HTERT RPE-1 (cell line): ENCODE results near the gene PIK3R1.
"Not testable (repeated sequence)": the region's sequence is repeated elsewhere in the genome, so short reads cannot be mapped to it uniquely, and the experiment has no call there.

Source experiments
- in situ Hi-C: fragments of 300-500 bp; cut with MboI; formaldehyde crosslinking; loops from 4 replicates; pipeline ENCODE4 v1.14.3; 2020; ENCODE audit warnings: low sequenced_read_pairs

PIK3R1 gene

DNA sequence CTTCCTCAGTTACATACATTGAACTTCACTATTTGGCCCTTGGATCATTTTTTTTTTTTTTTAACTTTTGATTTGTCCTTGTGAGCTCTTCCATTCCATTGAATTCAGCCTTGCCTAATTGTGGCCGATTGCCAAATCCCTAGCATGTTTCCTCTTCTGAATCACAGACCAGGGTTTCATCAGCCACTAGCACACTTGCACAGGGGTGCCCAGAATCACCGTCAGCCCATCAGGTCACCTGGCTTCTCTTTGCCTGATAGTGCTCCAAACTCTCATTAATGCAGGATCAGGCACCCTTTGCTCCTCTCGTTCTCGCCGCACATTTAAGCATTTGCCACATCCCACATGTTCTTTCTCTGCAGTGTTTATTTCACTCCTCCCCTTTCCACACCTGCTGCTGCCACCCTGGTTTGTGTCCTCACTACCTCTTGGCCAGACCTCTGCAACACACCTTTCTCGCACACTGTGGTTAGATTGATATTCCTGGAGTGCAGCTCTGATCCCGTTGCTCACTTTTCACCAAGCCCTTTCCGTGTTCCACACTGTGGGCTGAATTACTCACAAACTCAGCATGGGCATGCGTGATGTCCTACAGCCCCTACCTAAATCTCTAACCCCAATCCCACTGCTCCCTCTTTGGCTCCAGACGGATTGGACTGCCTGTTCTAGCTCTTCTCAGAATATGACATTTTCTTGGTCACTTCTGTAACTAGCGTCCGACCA is 9.8 kb downstream of the PIK3R1 start:
- in situ Hi-C loops = no loop called here

DNA sequence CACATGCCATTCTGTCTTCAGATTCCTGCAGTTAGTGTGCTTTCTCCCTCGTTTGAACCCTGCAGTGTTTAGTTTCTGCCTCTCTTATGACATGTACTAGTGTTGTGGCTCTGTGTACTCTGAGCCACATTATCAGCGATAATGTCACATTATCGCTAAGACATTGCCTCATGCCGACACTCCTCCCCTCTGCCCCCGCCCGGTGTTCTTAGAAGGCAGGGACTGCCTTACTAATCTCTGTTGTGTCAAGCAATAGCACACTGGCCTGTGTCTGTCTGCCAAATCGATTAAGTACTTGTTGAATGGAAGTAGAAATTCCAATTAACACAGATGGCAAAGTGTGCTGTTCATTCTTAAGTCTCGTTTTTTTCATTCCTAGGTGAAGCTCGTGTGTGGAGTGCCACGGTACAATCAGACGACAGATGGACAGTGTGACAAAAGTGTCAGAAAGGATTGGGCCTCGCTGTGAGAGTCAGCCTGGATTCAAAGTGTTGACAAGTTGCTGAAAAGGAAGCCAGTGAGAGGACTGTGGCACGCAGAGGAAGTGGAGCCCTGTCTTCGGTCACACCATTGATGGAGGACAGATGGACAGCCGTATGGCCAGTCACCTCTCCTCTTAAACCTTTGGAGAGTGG is 10.5 kb downstream of the PIK3R1 start:
- in situ Hi-C loops = no loop called here

DNA sequence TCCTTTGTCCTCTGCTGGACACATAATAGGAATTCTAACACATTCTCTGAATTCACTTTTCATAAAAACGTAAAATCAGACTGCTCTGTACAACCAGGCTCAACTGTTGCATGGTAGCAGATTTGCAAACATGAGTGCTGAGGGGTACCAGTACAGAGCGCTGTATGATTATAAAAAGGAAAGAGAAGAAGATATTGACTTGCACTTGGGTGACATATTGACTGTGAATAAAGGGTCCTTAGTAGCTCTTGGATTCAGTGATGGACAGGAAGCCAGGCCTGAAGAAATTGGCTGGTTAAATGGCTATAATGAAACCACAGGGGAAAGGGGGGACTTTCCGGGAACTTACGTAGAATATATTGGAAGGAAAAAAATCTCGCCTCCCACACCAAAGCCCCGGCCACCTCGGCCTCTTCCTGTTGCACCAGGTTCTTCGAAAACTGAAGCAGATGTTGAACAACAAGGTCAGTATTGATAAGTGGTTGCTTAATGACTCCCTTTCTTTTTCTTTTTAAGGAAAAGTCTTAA is 11.1 kb downstream of the PIK3R1 start:
- in situ Hi-C loops = no loop called here

DNA sequence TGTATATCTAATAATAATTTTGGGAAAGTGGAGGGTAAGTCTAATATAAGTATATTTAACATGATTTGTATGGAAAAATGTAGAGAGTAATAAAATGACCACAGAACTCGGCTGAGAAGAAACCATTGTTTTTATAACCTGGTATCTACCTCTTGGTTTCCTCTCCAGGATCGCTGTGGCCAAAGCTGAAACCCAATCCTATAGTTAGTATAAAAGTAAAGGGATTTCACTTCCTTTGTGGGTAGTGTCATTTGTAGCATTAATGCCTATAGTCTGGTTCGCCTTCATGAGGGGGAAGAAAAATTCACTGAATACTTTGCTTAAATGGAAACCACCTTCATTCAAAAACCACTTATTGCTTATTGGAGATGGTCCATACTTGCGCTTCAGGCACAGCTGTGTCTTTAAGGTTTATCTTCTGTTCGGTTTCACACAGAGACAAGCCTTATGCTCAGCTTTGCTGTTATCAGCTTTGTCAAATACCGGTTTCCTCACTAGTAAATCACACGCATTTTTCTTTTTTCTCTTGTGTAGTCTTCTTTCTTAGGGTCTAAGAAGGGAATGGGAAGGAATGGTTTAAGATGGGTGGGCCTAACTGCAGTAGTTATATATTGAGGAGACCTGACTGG is 12.1 kb downstream of the PIK3R1 start:
- in situ Hi-C loops = no loop called here

DNA sequence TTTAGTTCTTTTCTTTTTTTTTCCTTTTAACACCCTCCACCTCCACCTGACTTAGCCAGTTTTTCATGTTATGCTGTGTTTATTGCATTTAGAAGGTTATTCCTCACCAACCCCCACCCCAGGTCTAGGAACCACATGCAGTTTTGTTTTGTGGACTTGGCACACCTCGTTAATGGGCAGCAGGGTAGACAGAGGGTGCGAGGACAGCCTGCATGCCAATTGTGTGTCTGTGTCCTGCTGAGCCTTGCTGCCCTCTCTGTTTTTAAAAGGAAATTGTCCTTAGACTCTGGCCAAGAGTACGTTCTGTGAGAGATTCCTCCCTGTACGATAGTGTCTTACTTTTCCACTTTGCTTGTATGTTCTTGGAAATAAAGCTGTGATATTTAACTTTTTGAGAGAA is 13.9 kb downstream of the PIK3R1 start:
- in situ Hi-C loops = no loop called here

DNA sequence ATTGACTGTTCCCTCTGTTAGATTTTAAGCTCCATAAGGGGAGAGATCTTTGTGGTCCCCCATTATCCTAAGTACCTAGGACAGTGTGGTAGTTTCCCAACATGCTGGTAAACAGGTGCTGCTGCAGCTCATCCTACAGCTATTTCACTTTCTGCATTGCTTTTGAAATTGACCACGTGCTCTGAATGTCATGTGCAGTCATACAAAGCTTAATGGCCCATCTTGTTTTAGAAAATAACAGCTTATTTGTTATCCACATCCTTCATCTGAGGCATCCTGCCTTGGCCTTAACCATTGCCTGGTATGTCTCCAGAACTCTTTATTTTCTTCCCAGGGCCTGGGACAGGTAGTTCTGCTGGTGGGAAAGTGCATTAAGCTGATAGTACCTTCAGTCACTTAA is 14.7 kb downstream of the PIK3R1 start:
- in situ Hi-C loops = no loop called here

DNA sequence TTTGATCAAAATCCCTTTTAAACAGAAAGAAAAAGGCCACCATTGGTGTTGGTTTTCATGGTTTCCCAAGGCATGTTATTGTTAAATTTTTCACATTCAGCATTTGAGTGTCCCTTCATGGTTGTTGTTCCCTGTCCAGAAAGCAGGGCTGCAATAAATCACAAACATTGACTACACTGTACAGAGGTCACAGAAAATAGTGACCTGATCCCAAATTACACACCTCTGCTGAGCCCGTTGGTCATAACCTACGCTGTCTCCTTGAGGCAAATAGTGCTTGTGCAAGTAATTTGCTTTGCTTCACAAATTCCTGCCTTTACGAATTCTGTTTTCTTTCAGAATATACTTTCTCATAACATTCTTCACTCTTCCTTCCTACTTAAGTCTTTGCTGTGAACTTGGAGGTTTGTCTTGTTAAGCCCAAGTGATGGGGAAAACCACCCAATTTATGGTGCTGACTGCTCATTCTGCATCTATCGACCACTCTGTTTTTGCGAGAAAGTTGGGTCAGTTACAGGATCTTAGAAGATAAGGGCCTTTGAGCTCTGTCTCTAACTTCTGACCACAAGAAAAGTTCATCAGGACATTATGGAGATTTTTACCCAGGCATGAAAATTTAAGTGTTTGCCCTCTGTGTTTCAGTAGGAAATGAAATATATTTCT is 16.0 kb downstream of the PIK3R1 start:
- in situ Hi-C loops = no loop called here

DNA sequence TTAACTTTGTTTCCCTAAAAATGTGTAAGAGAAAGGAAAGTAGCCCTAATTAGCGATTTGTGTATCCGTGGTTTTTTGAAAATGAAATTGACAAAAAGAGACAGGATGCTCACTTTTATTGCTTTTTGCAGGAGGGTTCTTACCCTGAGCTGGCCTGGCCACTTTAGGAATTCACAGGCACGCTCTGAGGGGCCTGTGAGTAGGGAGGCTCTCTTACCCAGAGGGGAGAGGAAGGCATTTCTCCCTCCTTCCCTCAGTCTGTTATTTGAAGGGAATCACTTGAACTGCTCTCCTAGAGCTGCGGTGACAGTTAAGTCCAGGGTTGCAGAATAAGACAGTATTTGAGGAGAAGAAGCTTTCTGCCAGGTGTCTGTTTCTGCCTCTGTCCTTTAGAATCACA is 16.7 kb downstream of the PIK3R1 start:
- in situ Hi-C loops = no loop called here

DNA sequence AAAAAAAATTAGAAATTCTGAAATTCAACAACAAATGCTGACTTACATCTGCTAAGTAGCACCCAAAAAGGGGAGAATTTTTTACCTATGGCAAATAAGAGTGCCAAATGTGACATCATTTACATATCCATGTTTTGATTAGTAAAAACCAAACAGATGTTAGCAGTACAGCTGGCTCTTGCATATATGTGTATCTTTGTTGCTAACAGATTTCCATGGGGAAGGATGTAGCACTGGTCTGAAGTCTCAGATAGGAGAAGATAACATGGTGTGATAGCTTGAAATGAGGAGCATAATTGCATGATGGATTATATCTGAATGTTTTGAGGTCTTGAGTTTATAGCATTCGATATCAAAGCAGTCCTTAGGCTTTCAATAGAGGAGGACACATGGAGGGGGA is 17.5 kb downstream of the PIK3R1 start:
- in situ Hi-C loops = no loop called here

DNA sequence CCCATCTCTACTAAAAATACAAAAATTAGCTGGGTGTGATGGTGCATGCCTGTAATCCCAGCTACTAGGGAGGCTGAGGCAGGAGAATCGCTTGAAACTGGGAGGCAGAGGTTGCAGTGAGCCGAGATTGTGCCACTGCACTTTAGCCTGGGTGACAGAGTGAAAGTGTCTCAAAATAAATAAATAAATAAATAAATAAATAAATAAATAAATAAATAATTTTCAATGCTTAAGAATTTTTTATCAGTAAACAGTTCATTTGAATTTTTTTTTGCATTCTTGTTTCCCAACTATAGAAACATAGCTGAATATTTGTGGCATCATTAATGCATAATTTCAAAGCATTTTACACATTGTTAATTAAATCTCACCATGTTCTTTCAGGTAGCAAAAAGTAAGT is 19.7 kb downstream of the PIK3R1 start:
- in situ Hi-C loops = not testable (repeated sequence)

DNA sequence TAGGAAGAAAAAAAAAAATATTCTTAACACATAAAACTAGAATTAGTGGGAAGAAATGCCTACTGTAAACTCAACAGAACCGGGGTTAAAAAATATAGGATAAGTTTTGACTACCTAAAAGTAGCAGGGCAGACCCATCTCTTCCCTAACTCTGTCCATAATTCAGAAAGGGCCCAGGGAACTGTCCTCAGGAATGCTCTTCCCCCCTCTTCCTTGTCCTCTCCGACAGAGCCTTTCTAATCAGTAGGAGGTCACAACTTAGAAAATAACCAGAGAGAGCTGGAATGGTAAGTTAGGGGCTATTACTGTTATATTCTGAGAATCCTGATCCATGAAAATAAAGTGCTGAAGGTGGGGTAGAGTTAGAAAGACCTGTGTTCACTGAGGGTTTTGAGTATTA is 22.2 kb downstream of the PIK3R1 start:
- in situ Hi-C loops = no loop called here

DNA sequence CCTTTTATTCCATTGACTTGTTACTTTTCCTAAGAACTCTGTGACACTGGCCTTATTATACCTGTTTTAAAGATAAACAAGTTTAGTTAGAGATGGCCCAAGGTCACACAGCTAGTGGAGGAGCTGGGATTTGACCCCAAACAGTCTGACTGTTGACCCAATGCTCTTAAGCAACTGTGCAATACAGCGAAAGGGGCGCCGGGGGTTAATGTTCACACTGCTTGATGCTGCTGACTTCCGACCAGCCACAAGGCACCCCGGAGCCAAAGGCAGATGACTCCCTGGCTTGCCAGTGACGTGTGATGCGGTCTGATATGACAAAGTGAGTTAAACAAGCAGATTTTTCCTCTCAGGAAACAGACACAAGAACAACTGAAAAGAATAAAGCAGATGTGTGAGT is 23.9 kb downstream of the PIK3R1 start:
- in situ Hi-C loops = no loop called here

DNA sequence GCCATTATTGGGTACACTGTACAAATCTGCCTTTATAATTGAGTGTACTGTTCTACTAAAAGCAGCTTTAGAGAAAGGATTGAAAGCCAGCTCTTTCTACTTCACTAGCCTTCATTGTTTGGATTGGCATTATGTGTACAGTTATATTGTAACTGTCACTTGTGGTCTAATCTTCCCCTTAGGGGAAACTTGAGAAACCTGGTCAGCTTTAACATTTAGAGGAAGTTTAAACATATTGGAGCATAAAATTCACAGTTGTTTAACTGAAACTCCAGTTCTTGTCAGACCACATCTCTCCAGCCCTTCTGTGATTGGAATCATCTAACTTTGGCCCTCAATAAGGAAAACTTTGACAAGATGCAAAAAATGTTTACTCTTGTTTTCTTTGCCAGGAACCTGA is 24.6 kb downstream of the PIK3R1 start:
- in situ Hi-C loops = no loop called here

DNA sequence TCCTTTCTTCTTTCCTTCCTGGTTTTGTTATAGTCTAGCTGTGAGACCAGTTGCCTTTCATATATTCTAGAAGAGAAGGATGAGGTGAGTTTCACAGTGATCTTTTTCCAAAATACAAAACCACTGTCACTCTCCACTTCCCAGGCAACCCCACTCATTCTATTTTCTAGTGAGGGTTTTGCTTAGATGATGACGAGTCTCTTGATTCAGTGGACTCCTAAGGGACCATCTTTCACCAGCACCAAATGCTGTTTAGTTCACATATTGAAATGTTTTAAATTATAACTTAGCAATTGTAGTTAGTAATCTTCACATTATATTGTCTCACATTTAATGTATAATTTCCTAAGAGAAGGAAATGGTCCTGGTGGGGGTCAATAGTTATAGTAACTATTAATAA is 25.2 kb downstream of the PIK3R1 start:
- in situ Hi-C loops = no loop called here

DNA sequence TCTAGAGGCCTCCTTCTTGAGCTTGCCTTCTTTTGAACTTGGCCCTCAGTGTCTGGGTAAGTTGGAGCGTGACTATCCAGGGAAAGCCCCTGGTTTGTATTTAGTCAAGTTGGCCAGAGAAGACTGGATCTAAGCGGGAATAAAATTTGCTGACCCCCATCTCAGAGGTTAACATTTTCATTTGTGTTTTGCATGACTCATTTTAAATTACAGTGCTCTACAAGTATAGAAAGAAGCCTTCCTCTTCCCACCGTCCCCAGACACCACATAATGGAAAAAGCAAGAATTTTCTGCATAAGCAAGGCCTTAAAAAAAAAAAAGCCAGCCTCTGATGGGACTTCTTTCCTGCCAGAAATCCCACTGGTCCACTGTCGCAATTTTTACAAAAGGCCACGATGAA is 27.2 kb downstream of the PIK3R1 start:
- in situ Hi-C loops = no loop called here

DNA sequence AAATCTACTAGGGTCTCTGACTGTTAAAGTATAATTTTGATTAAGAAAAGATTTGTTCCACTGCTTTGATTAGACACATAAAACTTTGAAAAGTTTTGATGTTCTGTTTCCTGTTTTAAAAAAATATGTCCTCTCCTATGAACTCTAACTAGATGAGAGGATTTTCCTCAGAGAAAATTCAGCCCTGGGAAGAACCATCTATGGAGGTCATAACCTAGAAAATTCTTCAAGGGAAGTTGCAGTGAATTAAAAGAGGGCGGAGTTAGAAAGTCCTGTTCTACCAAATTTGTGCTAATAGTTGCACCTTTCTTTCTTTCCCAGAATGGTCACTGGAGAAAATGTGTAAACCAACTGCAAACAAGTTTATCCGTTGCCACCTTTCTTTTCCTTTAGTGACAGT is 27.7 kb downstream of the PIK3R1 start:
- in situ Hi-C loops = no loop called here

DNA sequence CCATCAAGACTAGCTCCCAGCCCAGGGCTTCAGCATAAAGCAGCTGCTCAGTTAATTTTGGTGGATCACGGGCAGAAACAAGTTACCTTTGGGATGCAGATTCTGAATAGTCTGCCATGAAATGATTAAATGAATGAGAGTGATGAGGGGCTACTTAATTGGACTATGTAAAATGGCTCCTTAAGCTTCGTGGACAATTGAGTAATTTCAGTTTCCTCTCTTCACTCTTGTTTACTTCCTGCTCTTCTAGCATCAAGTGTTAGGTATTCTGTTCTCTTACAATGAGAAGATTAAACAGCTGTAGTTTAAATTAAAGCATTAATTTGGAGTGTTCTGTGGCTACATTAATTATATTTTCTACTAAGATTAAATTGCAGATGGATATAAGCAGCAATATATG is 28.1 kb downstream of the PIK3R1 start:
- in situ Hi-C loops = no loop called here

DNA sequence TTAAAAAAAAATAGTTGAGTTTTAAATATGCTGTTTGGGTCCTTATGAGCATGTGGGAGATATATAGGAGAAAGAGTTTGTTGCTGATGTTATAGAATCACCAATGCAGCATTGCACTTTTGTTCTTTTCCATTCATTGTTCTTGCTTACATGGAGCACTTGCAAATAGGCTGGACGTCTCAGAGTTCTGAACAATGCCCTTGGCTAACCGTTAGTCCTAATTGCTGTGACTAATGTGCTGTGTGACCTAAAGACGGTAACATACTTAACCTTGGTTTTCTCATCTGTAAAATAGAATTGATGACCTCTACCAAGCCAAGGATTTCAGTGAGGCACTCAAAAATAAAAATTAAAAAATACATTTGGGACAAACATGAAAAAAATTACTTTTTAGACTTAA is 29.8 kb downstream of the PIK3R1 start:
- in situ Hi-C loops = no loop called here

DNA sequence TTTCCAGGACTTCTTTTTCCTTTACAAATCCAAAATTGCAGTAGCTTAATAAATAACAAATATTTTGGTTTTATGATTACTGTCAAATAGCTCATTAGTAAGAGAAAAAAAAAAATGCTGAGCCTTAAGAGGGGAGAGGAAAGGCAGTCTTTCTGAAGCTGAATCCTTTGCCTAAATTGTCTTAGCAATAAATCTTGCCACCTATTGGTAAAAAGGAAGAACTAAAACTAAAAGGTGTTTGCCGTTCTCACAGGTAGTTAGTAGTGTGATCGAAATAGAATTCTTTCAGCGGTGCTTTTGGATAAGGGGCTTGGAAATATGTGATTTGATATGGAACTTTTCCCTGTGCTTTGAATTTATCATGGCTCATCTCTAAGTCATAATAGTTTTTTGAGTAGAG is 31.2 kb downstream of the PIK3R1 start:
- in situ Hi-C loops = no loop called here

DNA sequence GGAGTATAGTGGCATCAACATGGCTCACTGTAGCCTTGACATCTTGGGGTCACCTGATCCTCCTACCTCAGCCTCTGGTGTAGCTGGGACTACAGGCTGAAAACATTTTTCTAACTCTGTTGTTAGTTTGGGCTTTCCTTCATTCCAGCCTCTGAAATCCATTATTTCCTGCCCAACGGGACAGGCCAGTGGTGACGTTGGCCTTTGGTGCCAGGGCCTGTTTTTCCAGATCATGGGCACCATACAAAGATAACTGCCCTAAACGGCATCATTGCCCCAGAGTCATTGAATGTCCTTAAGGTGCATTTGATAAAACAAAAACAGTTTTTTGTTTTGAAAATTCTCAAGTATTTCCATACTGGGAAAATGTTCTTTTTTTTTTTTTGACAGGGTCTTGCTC is 32.1 kb downstream of the PIK3R1 start:
- in situ Hi-C loops = no loop called here

DNA sequence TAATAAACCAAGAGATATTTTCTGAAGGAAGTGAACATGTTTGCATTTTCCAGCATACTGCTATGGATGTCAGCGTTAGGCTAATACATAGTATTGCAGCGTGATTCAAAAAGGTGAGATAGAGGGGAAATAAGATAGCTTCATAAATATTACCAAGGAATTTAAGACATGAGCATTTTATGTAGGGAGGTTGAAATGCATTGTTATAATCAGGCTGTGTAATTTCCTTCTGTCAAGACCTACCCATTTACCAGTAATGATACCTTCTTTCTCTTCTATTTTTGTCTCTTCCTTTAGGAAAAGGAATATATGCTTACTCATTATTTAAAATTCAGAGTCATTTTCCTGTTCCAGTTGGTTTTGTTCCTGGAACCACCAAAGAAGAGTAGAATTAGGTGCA is 33.3 kb downstream of the PIK3R1 start:
- in situ Hi-C loops = no loop called here

DNA sequence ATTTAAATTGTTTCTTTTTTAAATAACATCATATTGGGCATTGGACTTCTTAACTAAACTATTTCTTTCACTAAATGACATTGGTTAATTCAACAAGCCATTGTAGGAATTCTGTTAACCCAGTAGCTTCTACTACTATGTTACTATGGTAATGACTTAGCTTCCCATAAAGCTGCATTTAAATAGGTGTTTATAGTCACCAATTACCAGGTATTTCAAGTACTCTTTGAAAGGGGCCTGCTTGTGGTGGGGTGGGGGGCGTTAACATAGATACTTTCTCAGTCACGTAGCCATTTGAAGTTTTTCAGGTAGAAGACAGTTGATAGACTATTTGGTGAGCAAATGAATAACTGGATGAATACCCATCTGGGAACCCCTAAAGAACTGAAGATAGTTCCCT is 34.0 kb downstream of the PIK3R1 start:
- in situ Hi-C loops = no loop called here
